Colonic mucosa (tissue), 4 donors: ENCODE measurements around the gene ACSM4. TPM values are rescaled to one million over a fixed set of nuclear protein-coding genes. Genes with fewer than 3 reads are reported as not detected.
"Not testable (repeated sequence)": the region's sequence is repeated elsewhere in the genome, so short reads cannot be mapped to it uniquely, and the experiment has no call there.

Experiments
- DNase-seq: peaks from one replicate; pipeline ENCODE4 v3.0.0-alpha.2; 2020
- H3K27ac ChIP-seq: fragments of 200-600 bp; one replicate; pipeline ENCODE4 v1.8.0; 2021
- H3K27me3 ChIP-seq: fragments of 200-600 bp; one replicate; pipeline ENCODE4 v1.8.0; 2021
- H3K36me3 ChIP-seq: fragments of 200-600 bp; one replicate; pipeline ENCODE4 v1.8.0; 2021
- H3K4me1 ChIP-seq: fragments of 200-600 bp; one replicate; pipeline ENCODE4 v1.8.0; 2021; ENCODE audit warnings: mild to moderate bottlenecking
- H3K4me3 ChIP-seq: fragments of 200-600 bp; one replicate; pipeline ENCODE4 v1.8.0; 2021
- H3K9ac ChIP-seq, 2 donors: one replicate each; pipeline ENCODE4 v1.7.0; 2013; ENCODE audit warnings: control low read depth in 2 of 2, low read depth in 2 of 2, low read length in 2 of 2
- H3K9me3 ChIP-seq: fragments of 200-600 bp; one replicate; pipeline ENCODE4 v1.8.0; 2021
- CTCF ChIP-seq: fragments of 200-600 bp; IDR thresholded peaks from one replicate; pipeline ENCODE4 v1.8.0; 2022; ENCODE audit warnings: antibody characterized with exemption, mild to moderate bottlenecking
- intact Hi-C: fragments of 100-400 bp; cut with DNase I; formaldehyde crosslinking; loops from one replicate; pipeline ENCODE4 v1.14.1; 2022
- total RNA-seq, 2 donors: library from RNA; stranded (reverse); fragmentation: NEBNext Ultra II Directional in 1 of 2; extraction: Animal tissue kit (Norgen Biotek cat#: 25700) in 1 of 2; gene quantifications; one replicate each; pipeline ENCODE4 v1.2.1, GENCODE V29; 2021
- donor health status: healthy.
- donor health status: DM: no; HTN: no; CAD: no.
- donor health status: DM: no; HTN: no; CAD: no.

The ACSM4 gene
- total RNA-seq, 2 donors from 2014 or later: not detected

DNA sequence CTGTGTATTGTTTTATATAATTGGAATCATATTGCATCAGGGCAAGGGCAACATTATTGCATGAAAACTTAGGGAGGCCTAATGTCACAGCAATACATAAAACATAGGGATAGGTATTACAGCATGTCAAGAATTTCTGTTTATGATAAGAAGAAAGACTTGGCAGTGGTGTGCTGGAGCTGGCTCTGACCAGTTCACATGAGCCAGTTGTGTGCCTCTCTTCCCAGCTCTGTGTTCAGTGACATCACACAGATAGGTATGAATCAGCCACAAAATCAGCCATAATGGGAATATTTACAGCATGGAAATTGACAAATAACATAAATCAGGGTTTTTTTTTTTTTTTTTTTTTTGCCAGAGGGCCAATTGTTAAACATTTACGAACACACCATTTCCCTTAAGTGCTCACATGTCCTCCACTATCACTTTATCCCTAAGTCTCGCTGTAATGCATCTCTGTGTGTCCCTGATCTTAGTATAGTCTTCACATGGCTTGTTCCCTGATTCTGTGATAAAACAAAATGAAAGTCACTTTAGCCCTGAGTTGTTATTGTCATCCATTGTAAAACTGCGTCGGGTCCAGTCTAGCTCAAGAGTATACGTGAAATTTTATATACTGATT is 31.9 kb upstream of the ACSM4 start:
- intact Hi-C loops: no loop called here
- TF ChIP-seq CTCF: no peak

GRCh38 chr12:7275482-7275881 is 28.4 kb upstream of the ACSM4 start:
- DNase-seq, H3K4me1 ChIP-seq, intact Hi-C loops, H3K27ac ChIP-seq, H3K36me3 ChIP-seq, H3K4me3 ChIP-seq, H3K9ac ChIP-seq, H3K9me3 ChIP-seq, H3K27me3 ChIP-seq: not testable (repeated sequence)

More for the DNA sequence above, 31.9 kb upstream of the ACSM4 start:
- Histone ChIP-seq H3K9me3 (no peaks in the 10 kb centered on the region), H3K36me3 (no peaks in the 10 kb centered on the region), H3K9ac (no peak overlapping the region), H3K4me1 (no peaks in the 10 kb centered on the region), H3K4me3 (no peak overlapping the region), H3K27me3 (no peaks in the 10 kb centered on the region), H3K27ac (no peak overlapping the region)
- no peak for DNase-seq

GRCh38 chr12:7282844-7283243 is 21.0 kb upstream of the ACSM4 start:
- H3K36me3 ChIP-seq: no peaks in the 10 kb centered on the region
- H3K9me3 ChIP-seq: no peaks in the 10 kb centered on the region
- DNase-seq: no peak
- H3K4me3 ChIP-seq: no peak overlapping the region
- no peak overlapping the region for H3K9ac ChIP-seq
- H3K27ac ChIP-seq: no peak overlapping the region
- H3K27me3 ChIP-seq: no peaks in the 10 kb centered on the region
- no peak for TF ChIP-seq CTCF
- H3K4me1 ChIP-seq: no peaks in the 10 kb centered on the region
- intact Hi-C loops: no loop called here

- Histone ChIP-seq H3K27ac (no peak overlapping the region), H3K4me1 (no peaks in the 10 kb centered on the region), H3K27me3 (no peaks in the 10 kb centered on the region), H3K9me3 (no peaks in the 10 kb centered on the region), H3K36me3 (no peaks in the 10 kb centered on the region), H3K9ac (no peak overlapping the region), H3K4me3 (no peak overlapping the region)
- intact Hi-C loops: no loop called here
- no peak for DNase-seq
- TF ChIP-seq CTCF: no peak
These were observed 14.1 kb upstream of the ACSM4 start for GRCh38 chr12:7289743-7290142.

DNA sequence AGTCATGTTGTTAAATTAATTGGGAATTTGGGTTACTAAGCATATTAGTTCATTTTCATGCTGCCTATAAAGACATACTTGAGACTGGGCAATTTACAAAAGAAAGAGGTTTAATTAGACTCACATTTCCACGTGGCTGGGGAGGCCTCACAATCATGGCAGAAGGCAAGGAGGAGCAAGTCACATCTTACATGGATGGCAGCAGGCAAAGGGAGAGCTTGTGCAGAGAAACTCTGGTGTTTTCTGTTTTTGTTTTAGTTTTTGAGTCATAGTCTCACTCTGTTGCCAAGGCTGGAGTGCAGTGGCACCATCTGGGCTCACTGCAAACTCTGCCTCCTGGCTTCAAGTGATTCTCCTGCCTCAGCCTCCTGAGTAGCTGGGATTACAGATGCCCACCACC is 13.3 kb upstream of the ACSM4 start:
- H3K4me3 ChIP-seq, H3K9ac ChIP-seq, H3K27me3 ChIP-seq, H3K9me3 ChIP-seq, H3K27ac ChIP-seq, intact Hi-C loops, H3K36me3 ChIP-seq, DNase-seq, H3K4me1 ChIP-seq: not testable (repeated sequence)

GRCh38 chr12:7292300-7292699 is 11.6 kb upstream of the ACSM4 start:
- Histone ChIP-seq H3K9me3 (no peaks in the 10 kb centered on the region), H3K27me3 (no peaks in the 10 kb centered on the region), H3K27ac (no peak overlapping the region), H3K4me3 (no peak overlapping the region), H3K36me3 (no peaks in the 10 kb centered on the region), H3K9ac (no peak overlapping the region), H3K4me1 (no peaks in the 10 kb centered on the region)
- DNase-seq: no peak
- no peak for TF ChIP-seq CTCF
- intact Hi-C loops: no loop called here
